ENCODE measurements around the gene ATPAF2. TPM values are rescaled to one million over a fixed set of nuclear protein-coding genes. Genes with fewer than 3 reads are reported as not detected.
A peak's percentile ranks its signal among the peaks of the same experiment; 100 is the strongest.

The ATPAF2 gene
- 26.6 and 27.7 TPM in 2 replicates for total RNA-seq (2014; rRNA removed; shearing (Covaris generic))
- 29.2 and 32.5 TPM in 2 replicates for polyA plus RNA-seq (2015; cell fraction: cytosol; rRNA removed)
- polyA plus RNA-seq (2015; cell fraction: nucleus; rRNA removed) = 46.9 and 58.8 TPM in 2 replicates

GRCh38 chr17:18038861-18039534 lies at the start of gene ATPAF2, which contains the start of gene GID4:
TSS of gene ATPAF2 (minus strand) at chr17:18039168. CDS start at chr17:18039013, 155 bp downstream.
TSS of gene GID4 (plus strand) at chr17:18039408. CDS start at chr17:18039465, 57 bp downstream.
- DNase-seq (ENCODE audit: low read depth, low spot score) = peak; percentile 98
- in situ Hi-C loops (cut with HindIII; ENCODE audit: low pct_unique_long_range_greater_than_20kb, low sequenced_read_pairs) = no loop called here

- in situ Hi-C loops (cut with HindIII; ENCODE audit: low pct_unique_long_range_greater_than_20kb, low sequenced_read_pairs) = no loop called here
Measured at GRCh38 chr17:18087610-18088491, 48.9 kb upstream of the ATPAF2 start, which contains the start of gene DRG2. TSS of gene DRG2 (plus strand) at chr17:18087948. CDS start at chr17:18088024, 76 bp downstream.

DNA sequence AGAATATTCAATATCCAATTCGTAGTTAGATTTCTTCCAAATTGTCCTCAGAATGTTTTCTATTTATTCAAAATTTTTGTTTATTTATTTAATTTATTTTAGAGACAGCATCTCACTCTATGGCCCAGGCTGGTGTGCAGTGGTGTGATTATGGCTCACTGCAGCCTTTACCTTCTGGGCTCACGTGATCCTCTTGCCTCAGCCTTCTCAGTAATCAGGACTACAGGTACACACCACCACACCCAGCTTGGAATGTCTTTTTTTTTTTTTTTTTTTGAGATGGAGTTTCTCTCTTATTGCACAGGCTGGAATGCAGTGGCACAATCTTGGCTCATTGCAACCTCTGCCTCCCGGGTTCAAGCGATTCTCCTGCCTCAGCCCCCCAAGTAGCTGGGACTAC lies 45.3 kb upstream of the ATPAF2 start:
- no peak for DNase-seq (ENCODE audit: low read depth, low spot score)
- in situ Hi-C loops (cut with HindIII; ENCODE audit: low pct_unique_long_range_greater_than_20kb, low sequenced_read_pairs) = no loop called here

More at GRCh38 chr17:18087610-18088491, 48.9 kb upstream of the ATPAF2 start, which contains the start of gene DRG2:
- peak; percentile 90 for DNase-seq (ENCODE audit: low read depth, low spot score)

DNA sequence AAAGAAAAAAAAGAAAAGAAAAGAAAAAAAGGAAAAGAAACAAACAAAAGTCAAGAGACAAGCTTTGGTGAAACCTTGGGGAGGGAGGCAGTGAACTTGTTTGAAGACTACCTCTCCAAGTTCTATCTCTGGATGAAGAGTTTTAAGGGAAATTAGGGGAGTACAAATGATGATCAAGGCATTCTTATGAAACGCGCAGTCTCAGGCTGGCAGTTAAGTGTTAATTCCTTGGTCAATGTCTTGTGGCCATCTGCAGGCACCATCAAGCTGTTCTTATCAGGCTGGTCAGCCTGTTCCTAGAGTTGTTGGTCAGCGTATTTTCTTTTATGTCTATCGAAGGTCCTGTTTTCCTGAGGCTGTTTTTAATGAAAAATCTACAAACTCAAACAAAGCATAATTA lies 40.6 kb upstream of the ATPAF2 start:
- in situ Hi-C loops (cut with HindIII; ENCODE audit: low pct_unique_long_range_greater_than_20kb, low sequenced_read_pairs) = no loop called here
- no peak for DNase-seq (ENCODE audit: low read depth, low spot score)

GRCh38 chr17:18076936-18077335 lies 38.0 kb upstream of the ATPAF2 start:
- in situ Hi-C loops (cut with HindIII; ENCODE audit: low pct_unique_long_range_greater_than_20kb, low sequenced_read_pairs) = no loop called here

DNA sequence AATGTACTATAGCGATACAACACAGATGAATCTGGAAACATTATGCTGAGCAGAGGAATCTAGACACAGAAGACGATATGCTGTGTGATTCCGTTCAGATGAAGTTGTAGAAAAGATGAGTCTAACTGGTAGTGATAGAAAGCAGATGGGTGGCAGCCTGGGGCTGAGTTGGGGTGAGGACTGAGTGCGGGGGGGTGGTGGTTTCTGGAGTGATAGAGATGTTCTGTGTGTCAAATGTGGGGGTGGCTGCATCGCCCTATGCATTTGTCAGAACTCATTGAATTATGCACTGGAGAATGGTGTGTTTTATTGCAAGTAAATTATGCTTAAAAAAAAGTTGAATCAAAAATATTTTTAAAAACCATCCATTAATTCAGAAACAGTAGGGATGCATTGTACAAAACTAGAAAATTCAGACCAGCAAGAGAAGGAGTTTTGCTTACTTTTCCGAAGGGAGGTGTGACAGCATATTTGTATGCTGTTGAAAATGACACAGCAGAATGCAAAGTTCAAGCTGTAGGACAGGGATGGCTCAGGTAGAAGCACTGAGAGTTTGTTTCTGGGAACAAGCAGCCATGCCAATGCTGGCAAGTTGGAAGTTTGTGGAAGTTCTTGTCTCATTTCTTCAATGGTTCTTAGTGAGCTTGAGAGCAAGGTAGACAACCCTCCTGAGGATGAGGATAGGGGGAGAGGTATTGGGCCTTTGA lies 35.8 kb upstream of the ATPAF2 start:
- in situ Hi-C loops (cut with HindIII; ENCODE audit: low pct_unique_long_range_greater_than_20kb, low sequenced_read_pairs) = no loop called here
- DNase-seq (ENCODE audit: low read depth, low spot score) = no peak

More at GRCh38 chr17:18076936-18077335, 38.0 kb upstream of the ATPAF2 start:
- DNase-seq (ENCODE audit: low read depth, low spot score) = no peak

DNA sequence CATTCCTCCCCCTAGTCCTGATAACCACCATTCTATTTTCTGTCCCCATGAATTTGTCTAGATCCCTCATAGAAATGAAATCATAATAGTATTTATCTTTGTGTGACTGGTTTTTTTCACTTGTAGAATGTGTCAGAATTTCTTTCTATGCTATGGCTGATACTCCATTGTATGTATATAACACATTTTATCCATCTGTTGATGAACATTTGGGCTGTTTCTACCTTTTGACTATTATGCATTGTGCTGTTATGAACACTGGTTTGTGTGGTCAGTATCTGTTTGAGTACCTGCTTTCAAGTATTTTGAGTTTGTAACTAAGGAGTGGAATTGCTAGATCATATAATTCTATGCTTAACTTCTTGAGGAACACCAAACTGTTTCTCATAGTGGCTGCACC lies 32.8 kb upstream of the ATPAF2 start:
- no peak for DNase-seq (ENCODE audit: low read depth, low spot score)
- in situ Hi-C loops (cut with HindIII; ENCODE audit: low pct_unique_long_range_greater_than_20kb, low sequenced_read_pairs) = no loop called here

GRCh38 chr17:18070861-18071340 lies 31.9 kb upstream of the ATPAF2 start:
- DNase-seq (ENCODE audit: low read depth, low spot score) = peak; percentile 64
- in situ Hi-C loops (cut with HindIII; ENCODE audit: low pct_unique_long_range_greater_than_20kb, low sequenced_read_pairs) = no loop called here

DNA sequence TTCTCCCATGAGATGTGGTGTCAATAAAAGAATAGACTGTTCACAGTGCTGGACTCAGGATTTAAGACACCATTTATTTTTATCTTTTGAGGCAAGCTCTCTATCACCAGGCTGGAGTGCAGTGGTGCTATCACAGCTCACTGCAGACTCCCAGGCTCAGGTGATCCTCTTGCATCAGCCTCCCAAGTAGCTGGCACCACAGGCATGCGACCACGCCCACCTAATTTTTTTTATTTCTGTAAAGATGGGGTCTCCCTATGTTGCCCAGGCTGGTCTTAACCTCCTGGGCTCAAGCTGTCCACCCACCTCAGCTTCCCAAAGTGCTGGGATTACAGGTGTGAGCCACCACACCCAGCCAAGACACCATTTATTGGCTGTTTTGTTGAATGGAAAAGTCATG lies 30.1 kb upstream of the ATPAF2 start:
- in situ Hi-C loops (cut with HindIII; ENCODE audit: low pct_unique_long_range_greater_than_20kb, low sequenced_read_pairs) = no loop called here
- DNase-seq (ENCODE audit: low read depth, low spot score) = no peak

- in situ Hi-C loops (cut with HindIII; ENCODE audit: low pct_unique_long_range_greater_than_20kb, low sequenced_read_pairs) = no loop called here
- no peak for DNase-seq (ENCODE audit: low read depth, low spot score)
Measured at GRCh38 chr17:18066866-18067265, 27.9 kb upstream of the ATPAF2 start.

- in situ Hi-C loops (cut with HindIII; ENCODE audit: low pct_unique_long_range_greater_than_20kb, low sequenced_read_pairs) = no loop called here
- DNase-seq (ENCODE audit: low read depth, low spot score) = no peak
Measured at GRCh38 chr17:18065546-18065945, 26.6 kb upstream of the ATPAF2 start.

- no peak for DNase-seq (ENCODE audit: low read depth, low spot score)
- in situ Hi-C loops (cut with HindIII; ENCODE audit: low pct_unique_long_range_greater_than_20kb, low sequenced_read_pairs) = no loop called here
Measured at GRCh38 chr17:18064053-18064452, 25.1 kb upstream of the ATPAF2 start.

DNA sequence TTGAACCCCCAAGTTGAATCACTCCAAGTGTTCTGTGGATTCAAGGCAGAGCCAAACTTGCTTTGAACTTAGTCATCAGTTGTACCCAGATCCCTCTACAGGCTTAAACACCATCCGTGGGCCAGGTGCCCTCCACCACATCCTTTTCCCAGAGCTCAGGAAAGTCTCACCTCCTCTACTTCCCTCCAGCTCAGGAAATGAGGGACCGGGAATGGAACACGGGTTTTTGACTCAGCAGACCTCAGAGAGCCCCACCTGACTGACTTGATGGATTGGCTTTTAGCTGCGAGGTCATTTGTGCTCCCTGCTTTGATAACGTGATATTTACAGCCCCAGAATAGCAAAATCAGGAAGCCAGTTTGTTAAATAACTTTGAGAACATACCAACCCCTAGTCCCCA lies 20.3 kb upstream of the ATPAF2 start:
- in situ Hi-C loops (cut with HindIII; ENCODE audit: low pct_unique_long_range_greater_than_20kb, low sequenced_read_pairs) = no loop called here
- DNase-seq (ENCODE audit: low read depth, low spot score) = no peak

DNA sequence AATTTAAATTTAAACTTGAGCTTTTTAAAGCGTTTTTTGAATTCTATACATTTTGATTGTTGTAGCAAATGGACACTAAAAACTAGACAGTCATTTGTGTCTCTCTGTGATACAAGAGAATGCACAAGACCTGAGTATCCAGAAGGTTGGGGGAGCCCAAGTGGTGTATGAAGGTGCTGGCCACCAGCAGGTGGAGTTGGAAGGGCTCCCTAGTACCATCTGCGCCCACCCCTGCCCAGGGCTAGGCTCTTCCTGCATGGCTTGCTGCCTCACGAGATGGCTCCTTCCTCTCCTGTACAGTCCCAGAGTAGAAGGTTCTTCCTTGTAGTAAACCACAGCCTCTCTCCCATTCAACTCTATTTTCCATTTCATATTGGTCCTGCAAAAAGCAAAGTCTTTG lies 17.2 kb upstream of the ATPAF2 start:
- in situ Hi-C loops (cut with HindIII; ENCODE audit: low pct_unique_long_range_greater_than_20kb, low sequenced_read_pairs) = no loop called here
- DNase-seq (ENCODE audit: low read depth, low spot score) = no peak

DNA sequence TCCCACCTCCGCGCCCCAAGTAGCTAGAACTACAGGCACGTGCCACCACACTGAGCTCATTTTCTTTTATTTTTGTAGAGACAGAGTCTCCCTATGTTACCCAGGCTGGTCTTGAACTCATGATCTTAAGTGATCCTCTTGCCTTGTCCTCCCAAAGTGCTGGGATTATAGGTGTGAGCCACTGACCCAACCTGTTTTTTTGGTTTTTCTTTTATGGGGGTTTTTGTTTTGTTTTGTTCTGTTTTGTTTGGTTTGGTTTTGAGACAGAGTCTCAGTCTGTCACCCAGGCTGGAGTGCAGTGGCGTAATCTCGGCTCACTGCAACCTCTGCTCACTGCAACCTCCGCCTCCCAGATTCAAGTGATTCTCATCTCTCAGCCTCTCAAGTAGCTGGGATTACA lies 16.6 kb upstream of the ATPAF2 start:
- DNase-seq (ENCODE audit: low read depth, low spot score) = no peak
- in situ Hi-C loops (cut with HindIII; ENCODE audit: low pct_unique_long_range_greater_than_20kb, low sequenced_read_pairs) = no loop called here

GRCh38 chr17:18045691-18046350 lies 6.9 kb upstream of the ATPAF2 start:
- in situ Hi-C loops (cut with HindIII; ENCODE audit: low pct_unique_long_range_greater_than_20kb, low sequenced_read_pairs) = no loop called here
- no peak for DNase-seq (ENCODE audit: low read depth, low spot score)

DNA sequence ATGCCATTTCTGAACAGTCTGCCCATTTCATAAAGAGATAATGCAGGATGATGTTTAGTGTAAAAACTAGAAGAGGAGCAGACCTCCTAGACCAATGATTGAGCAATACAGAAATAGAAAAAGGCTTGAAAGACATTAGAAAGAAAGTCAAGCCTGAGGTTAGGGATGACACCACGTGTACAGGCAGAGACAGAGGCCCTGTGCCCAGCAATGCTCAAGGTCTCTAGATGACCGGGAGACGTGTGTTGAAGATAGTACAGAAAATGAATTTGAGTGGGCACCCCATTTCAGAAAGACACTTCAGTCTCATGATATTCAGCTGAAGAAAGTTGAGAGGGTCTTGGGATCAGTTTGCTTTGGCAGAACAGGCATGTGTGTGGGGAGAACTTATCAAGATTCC lies 5.6 kb upstream of the ATPAF2 start:
- no peak for DNase-seq (ENCODE audit: low read depth, low spot score)
- in situ Hi-C loops (cut with HindIII; ENCODE audit: low pct_unique_long_range_greater_than_20kb, low sequenced_read_pairs) = no loop called here

All from SK-MEL-5 (cell line).